Measurements from ENCODE around the gene CHCHD5.

DNA sequence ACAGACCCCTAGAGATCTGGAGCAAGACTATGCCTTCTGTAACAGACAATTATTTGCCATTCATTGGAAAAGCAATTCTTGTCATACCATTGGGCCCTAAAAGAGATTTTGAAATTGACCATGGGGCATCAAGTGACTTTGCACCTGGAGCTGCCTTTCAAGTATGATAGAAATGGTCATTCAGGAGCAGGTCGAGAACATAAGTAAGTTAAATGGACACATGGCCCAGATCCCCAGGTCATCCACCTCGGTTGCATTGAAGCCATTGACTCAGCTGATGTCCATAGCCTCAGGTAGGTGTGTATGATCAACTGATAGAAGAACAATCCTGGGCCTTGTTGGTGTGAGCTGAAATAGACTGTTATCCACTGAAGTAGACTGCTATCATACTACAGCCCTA lies 19.3 kb downstream of the CHCHD5 start:
- TF ChIP-seq, protein P1, sequence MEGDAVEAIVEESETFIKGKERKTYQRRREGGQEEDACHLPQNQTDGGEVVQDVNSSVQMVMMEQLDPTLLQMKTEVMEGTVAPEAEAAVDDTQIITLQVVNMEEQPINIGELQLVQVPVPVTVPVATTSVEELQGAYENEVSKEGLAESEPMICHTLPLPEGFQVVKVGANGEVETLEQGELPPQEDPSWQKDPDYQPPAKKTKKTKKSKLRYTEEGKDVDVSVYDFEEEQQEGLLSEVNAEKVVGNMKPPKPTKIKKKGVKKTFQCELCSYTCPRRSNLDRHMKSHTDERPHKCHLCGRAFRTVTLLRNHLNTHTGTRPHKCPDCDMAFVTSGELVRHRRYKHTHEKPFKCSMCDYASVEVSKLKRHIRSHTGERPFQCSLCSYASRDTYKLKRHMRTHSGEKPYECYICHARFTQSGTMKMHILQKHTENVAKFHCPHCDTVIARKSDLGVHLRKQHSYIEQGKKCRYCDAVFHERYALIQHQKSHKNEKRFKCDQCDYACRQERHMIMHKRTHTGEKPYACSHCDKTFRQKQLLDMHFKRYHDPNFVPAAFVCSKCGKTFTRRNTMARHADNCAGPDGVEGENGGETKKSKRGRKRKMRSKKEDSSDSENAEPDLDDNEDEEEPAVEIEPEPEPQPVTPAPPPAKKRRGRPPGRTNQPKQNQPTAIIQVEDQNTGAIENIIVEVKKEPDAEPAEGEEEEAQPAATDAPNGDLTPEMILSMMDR (IDR thresholded peaks at IDR 0.05 in 8 of 11, conservative IDR thresholded peaks at IDR 0.05 in 3 of 11): no peak
- TF ChIP-seq POLR2AphosphoS5 (IDR thresholded peaks at IDR 0.05): no peak

Measured in spleen (tissue), 7 donors.